ENCODE results near the gene BLOC1S6.
A peak's percentile ranks its signal among the peaks of the same experiment; 100 is the strongest.

BLOC1S6 gene, protein sequence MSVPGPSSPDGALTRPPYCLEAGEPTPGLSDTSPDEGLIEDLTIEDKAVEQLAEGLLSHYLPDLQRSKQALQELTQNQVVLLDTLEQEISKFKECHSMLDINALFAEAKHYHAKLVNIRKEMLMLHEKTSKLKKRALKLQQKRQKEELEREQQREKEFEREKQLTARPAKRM

DNA sequence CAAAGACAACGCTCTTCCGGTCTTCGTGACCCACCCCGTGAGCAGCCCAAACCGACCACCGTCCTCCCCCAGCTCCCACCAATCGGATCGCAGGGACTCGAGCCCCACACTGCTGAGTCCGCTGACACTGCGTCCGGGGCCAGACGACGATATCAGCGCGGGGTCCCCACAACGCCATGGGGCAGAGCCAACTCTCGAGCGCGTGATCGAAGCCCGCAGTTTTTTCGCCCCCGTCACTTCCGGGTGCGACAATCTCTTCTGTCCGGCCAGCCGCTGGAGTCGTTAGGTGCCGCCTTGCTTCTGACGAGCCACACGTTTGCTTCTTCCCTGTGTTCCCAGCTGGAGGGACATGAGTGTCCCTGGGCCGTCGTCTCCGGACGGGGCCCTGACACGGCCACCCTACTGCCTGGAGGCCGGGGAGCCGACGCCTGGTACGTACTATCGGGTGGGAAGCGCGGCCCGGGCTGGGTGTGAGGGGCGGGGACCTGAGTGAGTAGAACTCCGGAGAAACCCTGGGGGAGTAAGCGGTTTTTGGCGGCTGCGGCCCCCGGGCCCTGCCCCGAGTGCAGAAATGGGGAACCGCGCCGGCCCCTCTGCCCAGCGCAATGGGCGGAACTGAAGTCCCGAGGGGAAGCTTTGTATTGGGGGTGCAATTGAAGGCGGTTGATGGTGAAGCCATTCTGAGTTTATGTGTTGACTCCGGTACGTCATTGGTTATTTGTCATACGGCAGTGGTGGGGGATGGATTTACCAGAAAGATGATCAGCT is at the start of gene BLOC1S6:
Gene BLOC1S6 (plus strand): TSS at position 285 of the 768 bp plus-strand sequence. CDS start 65 bp downstream, at position 350.
- DNase-seq (ENCODE audit: low spot score): peak; percentile 96

DNA sequence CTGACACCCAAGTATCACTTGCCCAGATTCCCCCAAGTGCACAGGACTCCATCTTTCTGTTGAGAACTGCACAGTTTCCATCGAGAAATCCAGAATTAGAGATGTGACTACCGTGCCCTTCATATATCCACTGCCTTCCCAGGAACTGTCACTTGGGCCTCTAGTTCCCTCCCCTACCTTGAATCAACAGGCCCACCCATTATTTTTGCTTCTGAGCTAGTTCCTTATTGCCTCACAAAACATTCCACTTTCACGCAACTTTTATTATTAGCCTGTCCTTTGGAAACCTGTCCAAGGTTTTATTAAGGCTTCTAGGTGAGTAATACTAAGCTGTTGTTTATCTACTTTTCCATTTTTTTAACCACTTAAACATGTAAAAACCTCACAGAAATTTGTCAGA is 47.5 kb upstream of the BLOC1S6 start:
- DNase-seq (ENCODE audit: low spot score): no peak

DNA sequence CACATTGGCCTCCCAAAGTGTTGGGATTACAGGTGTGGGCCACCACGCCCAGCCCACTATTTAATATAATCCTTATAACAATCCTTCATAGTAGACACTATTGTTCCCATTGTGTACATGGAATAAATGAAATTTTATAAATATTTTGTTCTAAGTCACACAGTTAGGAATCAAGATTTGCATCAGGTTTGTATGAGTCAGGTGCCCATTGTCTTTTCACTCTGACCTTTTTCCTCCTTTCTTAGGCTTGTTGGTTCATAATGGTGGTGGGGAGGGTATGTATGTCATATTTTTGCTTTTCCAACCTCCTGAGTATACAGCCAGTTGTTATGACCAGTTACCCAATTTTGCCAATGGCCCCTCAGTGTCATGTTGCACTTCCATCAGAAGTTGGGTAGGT is 46.6 kb upstream of the BLOC1S6 start:
- no peak for DNase-seq (ENCODE audit: low spot score)

DNA sequence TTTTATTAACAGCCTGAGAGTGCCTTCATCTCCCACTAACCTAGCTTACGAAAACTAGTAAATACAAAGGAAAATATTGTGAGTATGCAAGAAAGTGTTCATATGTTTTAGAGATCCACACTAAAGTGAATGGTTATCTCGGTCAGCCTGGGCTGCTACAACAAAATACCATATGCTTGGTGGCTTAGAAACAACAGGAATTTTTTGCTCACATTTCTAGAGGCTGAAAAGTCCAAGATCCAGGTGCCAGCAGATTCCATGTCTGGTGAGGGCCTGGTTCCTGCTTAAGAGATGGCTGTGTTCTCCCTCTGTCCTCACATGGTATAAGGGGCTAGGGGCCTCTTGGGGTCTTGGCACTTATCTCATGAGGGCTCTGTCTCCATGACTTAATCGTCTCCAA is 44.1 kb upstream of the BLOC1S6 start:
- no peak for DNase-seq (ENCODE audit: low spot score)

DNA sequence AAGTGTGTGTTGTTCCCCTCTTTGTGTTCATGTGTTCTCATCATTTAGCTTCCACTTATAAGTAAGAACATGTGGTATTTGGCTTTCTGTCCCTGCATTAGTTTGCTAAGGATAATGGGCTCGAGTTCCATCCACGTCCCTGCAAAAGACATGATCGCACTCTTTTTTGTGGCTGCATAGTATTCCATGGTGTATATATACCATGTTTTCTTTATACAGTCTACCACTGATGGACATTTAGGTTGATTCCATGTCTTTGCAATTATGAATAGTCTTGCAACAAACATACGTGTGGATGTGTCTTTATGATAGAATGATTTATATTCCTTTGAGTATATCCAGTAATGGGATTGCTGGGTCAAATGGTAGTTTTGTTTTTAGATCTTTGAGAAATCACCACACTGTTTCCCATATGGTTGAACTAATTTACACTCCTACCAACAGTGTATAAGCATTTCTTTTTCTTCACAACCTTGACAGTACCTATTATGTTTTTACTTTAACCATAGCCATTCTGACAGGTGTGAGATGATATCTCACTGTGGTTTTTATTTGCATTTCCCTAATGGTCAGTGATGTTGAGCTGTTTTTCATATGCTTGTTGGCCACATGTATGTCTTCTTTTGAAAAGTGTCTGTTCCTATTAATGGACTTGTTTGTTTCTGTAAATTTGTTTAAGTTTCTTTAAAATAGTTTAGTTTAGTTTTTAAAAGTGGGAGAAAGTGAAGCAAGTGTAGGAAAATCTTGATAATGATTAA is 42.7 kb upstream of the BLOC1S6 start:
- peak; percentile 19 for DNase-seq (ENCODE audit: low spot score)

DNA sequence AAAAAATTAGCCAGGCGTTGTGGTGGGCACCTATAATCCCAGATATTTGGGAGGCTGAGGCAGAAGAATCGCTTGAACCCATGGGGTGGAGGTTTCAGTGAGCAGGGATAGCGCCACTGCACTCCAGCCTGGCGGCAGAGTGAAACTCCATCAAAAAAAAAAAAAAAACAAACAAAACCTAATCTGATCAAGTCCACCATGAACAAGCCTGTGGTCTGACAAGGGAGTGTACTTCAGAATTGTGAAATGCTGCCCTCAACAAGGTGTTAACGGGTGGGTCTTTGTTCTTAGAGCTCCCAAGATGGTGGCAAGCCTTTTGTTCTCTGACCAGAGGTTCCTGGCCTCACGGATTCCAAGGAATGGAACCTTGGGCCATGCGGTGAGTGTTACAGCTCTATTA is 40.4 kb upstream of the BLOC1S6 start:
- DNase-seq (ENCODE audit: low spot score): no peak

DNA sequence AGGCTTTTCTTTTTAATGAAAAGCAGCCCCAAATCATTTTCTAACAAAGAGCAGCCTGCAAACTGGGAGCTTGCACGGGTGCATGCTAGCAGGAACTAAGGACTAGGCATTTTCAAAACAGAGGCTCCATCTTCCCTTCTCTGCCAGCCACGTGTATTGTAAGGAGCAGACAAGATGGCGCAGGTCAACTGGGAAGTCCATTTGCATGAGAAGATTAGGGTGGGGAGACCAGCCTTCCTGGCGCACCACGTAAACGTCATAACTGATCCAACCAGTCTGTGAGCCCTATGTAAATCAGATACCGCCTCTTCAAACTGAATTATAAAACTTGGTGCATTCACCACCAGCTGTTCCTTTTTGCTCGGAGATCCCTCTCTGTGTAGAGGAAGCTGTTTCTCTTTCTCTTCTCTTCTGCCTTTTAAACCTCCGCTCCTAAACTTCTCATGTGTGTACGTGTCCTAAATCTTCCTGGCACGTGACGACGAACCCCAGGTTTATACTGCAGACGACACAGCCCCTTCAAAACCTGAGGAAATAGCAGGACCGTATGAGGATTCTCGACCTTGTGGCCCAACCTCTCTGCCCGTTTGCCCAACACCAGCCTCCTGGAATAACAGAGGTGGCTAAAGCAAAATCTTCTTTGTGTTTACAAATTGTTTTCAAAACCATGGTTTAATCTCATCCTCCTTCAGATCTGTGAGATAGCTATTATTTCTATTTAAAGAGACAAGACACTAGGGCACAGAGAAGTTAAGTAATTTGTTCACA is 38.2 kb upstream of the BLOC1S6 start:
- no peak for DNase-seq (ENCODE audit: low spot score)

DNA sequence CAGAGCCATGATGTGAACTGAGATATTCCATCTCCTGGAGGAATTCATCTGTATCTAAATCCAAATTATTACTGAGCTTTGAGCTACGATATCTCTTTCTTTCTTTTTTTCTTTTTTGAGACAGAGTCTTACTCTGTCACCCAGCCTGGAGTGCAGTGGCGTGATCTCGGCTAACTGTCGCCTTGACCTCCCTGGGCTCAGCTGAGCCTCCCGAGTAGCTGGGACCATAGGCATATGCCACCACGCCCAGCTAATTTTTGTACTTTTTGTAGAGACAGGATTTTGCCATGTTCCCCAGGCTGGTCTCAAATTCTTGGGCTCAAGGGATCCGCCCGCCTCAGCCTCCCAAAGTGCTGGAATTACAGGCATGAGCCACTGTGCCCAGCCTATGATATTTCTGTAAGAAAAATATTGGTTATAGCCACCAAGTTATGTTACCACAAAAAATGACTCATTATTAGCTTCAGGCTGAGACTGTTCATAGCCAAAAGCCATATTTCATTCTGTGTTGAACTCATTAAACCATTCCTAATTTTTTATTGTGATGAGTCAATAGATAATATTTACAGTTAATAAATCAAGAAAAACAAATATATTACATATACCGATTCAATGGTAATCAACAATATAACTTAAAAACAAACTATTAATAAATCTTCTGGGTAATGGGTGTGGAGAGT is 37.5 kb upstream of the BLOC1S6 start:
- no peak for DNase-seq (ENCODE audit: low spot score)

DNA sequence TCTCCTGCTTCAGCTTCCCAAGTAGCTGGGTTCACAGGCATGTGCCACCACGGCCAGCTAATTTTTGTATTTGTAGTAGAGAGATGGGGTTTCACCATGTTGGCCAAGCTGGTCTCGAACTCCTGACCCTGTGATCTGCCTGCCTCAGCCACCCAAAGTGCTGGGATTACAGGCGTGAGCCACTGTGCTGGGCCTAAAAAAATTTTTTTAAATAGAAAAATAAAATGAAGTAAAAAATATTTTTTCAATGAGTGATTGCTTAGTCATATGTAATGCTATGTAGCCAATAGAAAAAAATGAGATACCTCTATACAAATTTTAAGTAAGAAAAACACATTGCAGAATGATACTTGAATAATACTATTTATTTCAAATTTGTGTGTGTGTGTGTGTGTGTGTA is 36.7 kb upstream of the BLOC1S6 start:
- no peak for DNase-seq (ENCODE audit: low spot score)

DNA sequence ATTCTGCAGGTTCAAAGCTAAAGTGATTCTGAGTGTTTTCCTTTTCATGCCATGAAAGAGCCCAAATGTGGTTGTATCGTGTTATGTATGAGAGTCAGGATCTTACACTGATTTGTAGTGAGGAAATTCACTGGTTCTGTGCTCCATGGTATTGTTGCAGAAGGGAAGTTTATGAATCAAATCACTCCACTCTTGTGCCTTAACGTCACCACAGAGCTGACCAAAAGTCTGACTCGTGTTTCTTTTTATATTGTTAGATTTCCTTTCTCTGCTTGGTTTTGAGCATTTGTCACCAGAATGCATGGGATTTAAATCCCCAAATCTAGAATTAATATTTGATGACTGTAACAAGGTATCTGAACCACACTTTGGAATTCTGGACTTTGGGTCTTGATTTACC is 35.5 kb upstream of the BLOC1S6 start:
- no peak for DNase-seq (ENCODE audit: low spot score)

DNA sequence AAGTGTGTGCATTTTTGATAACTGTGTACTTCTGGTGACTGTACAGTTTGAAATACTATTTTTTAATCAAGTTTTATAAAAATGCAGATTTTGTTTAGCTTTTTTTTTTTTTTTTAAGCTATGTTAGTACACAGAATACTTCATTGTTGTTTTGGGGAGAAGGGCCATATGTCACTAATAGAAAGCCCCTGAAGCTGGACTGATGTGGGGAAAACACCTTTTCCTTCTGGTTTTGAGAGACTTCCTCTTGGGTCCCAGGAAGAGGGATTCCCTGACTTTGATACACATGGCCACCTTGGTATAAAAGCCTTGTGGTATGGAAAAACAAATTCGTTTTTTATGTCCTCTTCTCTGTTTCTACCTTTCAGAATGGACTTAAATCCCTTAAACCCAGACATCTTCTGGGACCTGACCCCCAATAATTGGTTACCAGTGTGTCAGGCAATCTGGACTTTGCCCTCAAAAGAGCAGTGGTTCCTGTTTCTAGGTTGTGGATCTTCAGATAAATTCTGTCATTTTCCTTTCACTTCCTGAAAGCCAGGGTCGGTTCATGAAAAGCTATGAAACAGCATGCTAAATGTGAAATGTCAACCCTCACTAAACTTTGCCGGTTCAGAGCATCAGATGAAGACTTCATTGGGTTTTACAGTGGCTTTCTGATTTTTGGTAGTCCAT is 31.1 kb upstream of the BLOC1S6 start:
- no peak for DNase-seq (ENCODE audit: low spot score)

DNA sequence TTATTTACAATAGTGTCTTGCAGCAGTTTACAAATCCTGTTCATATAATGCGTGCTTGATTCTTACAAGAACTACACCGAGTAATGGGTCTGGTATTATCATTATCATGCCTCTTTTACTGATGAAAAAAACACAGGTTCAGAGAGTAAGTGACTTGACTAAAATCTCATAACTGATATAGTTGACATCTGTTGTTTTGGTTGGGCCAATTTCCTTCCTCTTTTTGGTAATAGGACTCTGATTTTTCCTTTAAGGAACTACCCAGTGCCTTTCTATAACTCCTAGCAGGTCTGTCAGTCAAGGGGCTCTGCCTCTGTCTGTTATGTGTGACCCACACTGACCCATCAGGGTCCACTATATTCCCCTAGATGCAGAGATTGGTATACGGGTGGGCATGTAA is 14.6 kb upstream of the BLOC1S6 start:
- DNase-seq (ENCODE audit: low spot score): peak; percentile 54

DNA sequence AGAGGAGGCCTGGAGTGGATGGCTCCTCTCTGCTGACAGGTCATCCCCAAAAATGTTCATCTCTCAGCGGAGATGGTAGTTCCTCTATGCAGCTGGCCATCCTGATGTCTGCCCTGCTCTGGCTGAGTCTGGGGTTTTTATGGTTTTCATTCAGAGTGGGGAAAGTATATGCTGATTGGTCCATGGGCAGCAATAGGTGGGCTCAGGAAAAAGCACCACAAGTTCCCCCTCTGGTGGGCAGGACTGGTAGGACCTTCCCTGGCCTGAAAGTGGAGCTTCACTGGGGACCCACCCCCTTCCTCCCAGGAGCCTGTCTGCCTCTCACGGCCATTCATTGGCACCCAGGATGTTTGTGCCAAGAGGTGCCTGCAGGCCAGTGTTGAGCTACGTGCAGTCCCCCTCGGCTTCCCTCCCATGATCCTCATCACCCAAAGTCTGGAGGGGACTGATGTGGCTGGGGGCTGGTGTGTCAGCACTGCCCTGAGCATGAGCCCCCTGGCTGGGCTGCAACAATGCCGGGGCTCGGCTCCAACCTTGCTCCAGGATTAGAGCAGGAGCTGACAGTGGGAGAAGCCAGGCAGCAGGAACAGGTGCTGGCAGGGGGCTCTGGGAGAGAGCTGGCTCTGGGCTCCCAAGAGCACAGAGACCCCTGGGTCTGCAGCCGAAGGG is 13.1 kb upstream of the BLOC1S6 start:
- DNase-seq (ENCODE audit: low spot score): peak; percentile 65

DNA sequence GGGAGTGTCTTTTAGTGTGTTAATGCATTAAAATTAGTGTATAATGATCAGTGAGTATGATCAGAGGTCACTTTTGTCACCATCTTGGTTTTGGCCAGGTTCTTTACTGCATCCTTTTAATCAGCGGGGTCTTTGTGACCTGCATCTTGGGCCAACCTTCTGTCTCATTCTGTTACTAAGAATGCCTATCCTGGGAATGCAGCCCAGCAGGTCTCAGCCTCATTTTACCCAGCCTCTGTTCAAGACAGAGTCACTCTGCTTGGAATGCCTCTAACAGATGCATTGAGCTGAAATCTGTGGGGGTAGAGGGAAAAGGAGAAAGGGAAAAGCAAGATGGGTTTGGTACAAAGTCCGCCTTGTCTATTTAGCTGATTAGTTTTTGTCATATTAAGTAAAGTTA is 5.3 kb upstream of the BLOC1S6 start:
- no peak for DNase-seq (ENCODE audit: low spot score)

DNA sequence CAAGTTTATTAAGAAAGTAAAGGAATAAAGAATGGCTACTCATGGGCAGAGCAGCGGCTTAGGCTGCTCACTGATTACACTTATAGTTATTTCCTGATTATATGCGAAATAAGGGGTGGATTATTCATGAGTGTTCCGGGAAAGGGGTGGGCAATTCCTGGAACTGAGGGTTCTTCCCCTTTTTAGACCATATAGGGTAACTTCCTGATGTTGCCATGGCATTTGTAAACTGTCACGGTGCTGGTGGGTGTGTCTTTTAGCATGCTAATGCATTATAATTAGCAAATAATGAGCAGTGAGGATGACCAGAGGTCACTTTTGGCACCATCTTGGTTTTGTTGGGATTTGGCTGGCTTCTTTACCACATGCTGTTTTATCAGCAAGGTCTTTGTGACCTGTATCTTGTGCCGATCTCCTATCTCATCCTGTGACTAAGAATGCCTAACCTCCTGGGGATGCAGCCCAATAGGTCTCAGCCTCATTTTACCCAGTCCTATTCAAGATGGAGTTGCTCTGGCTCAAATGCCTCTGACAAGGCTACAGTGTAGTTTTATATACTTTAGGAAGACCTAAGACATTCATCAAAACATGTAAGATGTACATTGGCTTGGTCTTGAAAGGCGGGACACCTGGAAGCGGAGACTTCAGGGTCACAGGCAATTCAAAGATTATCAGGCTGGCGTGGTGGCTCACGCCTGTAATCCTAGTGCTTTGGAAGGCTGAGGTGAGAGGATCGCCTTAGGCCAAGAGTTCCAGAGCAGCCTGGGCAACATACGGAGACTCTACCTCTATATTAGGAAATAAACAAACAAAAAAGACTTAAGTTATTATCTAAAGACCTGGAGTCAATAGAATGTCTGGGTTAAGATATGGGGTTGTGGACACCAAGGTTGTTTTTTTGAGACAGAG is 3.2 kb upstream of the BLOC1S6 start:
- no peak for DNase-seq (ENCODE audit: low spot score)

DNA sequence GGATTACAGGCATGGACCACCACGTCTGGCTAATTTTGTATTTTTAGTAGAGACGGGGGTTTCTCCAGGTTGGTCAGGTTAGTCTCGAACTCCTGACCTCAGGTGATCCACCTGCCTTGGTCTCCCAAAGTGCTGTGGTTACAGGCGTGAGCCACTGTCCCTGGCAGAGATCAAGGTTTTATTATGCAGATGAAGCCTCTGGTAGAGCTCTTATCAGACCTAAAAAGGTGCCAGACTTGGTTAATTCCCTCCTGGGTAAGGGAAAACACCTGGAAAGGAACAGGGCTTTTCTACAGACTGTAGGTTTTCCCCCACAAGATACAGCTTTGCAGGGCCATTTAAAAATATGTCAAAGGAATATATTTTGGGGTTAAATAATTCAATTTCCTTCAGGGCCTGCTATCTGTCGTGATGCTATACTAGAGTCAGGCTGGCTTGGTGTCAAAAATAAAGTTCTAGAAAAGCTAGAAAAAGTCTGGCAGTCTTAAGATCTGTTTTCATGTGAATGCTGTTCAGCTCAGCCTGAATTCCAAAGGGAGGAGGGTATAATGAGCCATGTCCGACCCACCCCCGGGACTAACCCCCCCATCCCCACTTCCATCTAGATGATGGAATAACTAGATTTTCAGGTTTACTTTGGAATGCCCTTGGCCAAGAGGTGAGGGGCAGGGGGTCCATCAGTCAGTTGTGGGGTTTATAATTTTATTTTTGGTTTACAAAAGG is 1.9 kb upstream of the BLOC1S6 start:
- DNase-seq (ENCODE audit: low spot score): no peak

DNA sequence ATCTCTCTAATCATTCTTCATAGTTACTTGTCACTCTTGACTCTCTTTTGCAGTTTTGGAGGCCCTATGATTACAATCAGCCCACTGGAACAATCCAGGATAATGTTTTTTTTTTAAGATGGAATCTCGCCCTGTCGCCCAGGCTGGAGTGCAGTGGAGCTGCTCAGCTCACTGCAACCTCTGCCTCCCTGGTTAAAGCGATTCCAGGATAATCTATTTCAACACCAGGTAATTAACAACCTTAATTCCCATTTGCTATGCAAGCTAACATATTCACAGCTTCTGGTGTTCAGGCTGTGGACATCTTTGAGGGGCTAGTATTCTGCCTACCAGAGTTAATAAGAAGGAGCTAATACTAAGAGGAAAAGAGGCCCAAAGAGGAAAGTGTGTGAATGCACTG is 1.1 kb upstream of the BLOC1S6 start:
- DNase-seq (ENCODE audit: low spot score): no peak

DNA sequence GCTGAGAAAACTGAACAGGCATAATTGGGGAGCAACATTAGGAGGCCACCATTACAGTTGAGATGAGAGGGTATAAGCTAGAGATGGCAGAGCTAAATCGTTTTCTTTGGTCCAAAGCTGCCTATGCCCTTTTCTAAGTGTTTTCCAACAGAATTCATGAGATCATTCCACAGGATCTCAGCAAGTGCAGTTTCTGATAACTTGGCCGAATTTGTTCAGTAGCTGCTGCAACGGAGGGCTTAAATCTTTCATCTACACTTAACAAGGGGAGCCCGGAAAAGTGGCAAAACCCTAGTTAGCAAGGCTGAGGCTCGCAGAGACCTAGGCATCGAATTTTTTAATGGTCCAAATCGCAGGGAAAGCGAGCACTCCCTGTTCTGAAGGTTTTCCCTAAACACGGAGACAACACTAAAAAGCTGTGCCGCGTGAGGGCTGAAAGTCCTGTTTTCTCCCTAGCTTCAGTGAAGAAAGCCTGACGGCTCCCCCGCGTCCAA is 531 bp upstream of the BLOC1S6 start:
- no peak for DNase-seq (ENCODE audit: low spot score)

DNA sequence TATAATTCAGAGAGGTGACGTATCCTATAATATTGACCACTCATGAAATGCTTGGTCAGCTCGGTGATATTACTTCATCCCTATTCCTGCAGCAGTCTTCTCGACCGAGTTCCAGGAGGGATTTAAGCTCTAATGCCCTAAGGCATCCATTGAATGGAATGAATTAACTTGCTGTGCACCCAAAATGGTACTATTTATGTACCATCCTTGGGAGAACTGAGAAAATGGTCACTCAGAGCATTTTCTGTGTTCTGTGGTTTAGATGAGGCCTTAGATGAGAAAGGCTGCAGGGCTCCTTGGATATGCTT is 638 bp downstream of the BLOC1S6 start:
- DNase-seq (ENCODE audit: low spot score): no peak
